HG03097 (cell line): ENCODE measurements around the gene AKAP13.
"Not testable (repeated sequence)": the region's sequence is repeated elsewhere in the genome, so short reads cannot be mapped to it uniquely, and the experiment has no call there.

Experiments
- ATAC-seq: cut with Tn5 transposase; IDR thresholded peaks from one replicate; pipeline ENCODE4 v1.9.1; 2021; ENCODE audit not compliant: unreplicated experiment, low FRiP score

Gene AKAP13

DNA sequence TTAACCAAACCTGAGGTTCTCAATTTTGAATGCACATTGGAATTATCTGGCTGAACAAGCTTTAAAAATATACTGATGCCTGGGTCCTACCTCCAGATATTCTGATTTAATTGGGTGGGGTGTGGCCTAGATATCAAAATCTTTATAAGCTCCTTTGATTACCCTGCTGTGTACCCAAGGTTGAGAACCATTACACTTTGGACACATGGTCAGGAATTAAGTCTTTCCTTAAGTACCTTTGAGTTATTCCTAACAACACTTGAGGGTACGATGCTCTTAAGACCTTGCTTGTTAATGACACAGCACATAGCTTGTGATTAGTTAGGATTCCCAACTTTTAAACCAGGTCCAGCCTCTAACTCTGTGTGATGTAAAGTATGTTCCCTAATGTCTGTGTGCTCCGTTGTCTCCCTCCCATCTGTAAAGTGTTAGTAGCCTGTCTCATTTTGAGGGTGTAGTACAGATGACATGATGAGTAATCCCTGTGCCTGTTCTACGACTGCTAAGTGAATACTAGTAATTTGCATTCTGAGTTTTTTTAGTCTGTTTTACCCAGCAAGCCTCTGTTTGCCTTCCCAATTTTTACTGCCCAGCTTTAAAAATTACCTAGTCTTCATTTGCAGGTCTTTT, 259.5 kb downstream of the AKAP13 start:
- ATAC-seq, result no peak

DNA sequence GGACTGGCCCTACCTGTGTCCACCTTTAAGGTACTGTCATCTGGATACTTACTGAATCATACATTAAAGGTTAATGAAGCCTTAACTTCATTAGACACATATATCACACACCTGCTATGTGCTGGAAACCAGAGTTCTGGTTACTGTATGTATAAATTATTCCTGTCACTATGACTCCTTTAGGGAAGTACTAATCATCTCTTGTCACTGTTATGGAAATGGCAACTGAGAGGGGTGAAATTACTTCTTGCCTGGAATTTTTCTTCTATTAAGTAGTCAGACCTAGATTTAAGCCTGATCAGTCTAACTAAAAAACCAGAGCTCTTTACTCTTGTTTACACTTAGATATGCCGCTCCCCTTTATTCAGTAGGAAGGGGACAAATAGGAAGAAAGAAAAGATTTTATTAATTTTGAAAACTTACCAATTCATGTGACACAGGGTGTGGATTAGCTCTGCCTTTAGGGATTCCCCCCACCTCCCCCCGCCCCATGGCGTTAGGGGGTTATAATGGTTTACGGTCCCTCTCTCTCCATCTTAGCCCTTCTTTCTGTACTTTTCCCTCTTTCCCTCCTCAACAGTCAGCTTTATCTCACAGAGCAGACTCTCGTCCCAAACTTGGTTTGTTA, 261.8 kb downstream of the AKAP13 start:
- ATAC-seq, result no peak

DNA sequence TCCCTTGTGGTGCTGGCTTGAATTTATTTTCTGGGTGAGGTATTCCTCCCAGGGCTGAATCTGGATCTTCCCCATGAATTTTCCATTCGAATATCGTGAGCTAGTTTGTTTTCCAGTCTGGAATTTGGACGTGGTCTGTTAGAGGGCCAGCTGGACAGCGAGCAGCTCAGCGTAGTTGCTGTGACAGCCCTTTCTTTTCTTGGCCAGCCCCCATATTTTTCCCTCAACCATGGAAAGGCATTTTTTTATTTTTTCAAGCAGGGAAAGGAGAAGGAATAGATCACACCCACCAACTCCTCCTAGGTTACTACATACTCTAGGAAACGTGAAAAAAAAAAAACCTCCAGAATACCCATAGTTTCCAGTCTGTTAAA, 262.3 kb downstream of the AKAP13 start:
- ATAC-seq, result no peak

DNA sequence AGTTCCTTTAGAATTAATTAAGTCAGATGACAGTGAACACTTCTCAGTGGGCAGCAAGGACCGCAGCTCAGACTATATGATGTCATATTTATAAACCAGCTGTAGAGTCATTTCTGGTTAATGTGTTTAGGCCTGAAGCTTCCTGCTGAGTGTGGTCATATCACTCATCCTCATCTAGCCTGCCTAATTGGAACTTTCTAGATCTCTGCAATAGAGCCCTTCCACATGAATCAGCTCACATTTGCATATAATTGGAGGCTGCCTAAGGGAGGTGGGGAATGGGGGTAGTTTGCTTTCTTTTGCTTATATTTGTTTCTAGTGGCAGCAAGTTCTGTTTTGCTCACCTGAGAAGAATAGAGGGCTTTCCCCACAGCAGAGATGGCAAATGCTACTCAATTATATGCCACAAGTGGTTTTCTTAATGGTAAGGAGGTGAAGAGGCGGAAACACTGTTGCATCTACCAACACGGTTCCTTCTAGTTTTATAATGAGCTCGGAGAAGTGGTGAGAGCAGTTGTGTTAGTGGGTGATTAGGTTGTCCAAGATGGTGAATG, 266.2 kb downstream of the AKAP13 start:
- ATAC-seq, result peak; percentile 64

DNA sequence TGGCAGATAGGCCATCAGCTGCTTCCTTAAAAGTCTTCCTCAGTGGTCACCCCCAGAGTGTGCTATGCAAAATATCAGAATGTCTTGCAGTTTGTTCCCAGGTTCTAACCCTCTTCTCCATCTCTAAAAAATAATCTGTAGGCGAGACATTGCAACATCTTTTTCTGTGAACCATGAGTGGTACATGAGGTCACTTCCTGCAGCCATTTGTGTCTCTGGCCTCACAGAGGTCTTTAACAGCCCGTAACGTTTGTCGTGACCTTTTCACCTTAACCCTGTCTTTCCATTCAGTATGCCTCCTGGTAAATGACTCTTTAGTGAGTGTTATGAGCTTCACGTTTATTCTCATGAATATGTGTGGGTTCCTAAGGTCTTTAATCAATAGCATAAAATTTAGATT, 269.0 kb downstream of the AKAP13 start:
- no peak for ATAC-seq

DNA sequence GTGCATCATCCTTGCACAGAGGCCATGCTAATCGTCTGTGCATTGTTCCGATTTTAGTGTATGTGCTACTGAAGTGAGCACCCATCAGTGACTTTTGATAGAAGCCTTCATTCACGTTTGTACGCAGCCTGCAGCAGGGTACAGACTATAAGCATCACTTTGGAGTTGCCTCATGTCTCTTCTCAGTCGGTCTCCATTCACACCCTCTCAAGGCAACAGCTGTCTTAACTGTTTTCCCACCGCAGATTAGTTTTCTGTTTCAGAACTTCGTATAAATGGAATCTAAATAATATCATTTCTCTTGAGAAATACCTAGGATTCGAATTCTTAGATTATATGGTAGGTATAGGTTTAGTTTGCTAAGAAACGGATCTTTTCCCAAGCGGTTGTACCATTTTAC, 271.1 kb downstream of the AKAP13 start:
- ATAC-seq, result no peak

DNA sequence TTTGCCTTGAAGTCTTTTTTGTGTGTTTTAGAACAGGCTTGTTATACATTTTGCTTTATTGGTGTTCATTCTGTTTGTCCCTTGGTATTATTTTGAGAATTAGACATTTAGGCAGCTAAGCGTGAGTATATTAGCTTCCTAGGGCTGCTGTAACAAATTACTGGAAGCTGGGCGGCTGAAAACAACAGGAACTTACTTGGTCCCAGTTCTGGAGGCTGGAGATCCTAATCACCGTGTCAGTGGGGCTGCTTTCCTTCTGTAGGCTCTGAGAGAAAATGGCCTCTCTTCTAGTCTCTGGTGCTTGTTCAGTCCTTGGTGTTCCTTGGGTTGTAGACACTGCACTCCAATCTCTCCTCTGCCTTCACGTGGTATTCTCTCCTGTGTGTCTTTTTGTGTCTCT, 272.1 kb downstream of the AKAP13 start:
- ATAC-seq, result no peak

DNA sequence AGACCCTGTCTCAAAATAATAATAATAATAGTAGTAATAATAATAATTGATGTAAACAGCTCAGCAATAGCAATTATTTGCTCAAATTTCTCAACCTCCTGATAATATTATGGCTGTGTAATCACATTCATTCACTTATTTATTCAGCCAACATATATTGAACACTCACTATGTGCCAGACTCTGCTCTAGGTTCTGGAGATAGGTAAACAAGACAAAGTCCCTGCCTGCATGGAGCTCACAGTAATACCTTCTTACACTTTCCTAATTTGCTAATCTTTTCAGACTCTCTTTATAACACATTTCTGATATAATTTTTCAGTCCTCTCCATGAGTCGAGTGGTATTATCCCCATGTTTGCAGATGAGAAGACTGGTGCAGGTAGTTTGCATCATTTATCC, 276.7 kb downstream of the AKAP13 start:
- no peak for ATAC-seq

DNA sequence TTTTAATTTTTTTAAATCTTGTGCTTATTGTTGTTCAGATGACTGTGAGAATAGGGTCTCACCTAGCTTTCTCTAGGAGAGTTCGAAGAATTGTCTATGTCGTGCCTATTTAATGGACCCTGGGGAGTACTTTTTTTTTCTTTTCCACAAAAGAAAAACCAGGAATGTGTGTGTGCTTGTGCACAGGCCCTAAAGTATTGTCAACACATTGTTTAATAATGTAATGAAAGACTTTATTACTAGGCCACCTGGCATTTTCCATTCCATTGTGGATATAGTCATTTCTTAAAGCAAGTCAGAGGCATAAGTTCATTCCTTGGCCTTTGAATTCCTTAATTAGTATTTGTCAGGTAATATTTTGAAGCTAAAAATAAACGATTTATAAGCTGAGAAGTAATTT, 278.4 kb downstream of the AKAP13 start:
- no peak for ATAC-seq

DNA sequence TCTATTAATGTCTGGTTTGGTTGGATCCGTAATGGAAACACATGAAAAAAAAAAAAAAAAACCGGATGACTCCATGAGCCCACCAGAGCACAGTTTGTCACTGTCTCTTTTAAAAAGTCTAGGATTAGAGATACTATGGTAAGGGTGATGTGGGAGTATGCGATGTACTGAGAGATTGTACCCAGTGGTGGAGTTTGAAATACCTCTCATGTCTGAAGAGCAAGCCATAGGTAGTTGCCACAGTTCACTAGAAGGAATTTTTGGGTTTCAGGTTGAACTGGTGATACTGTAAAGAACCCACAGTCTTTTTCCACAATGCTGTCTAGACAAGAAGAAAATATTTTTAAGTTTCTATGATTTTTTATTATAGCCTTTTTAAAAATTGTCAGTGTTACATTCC, 281.5 kb downstream of the AKAP13 start:
- no peak for ATAC-seq

DNA sequence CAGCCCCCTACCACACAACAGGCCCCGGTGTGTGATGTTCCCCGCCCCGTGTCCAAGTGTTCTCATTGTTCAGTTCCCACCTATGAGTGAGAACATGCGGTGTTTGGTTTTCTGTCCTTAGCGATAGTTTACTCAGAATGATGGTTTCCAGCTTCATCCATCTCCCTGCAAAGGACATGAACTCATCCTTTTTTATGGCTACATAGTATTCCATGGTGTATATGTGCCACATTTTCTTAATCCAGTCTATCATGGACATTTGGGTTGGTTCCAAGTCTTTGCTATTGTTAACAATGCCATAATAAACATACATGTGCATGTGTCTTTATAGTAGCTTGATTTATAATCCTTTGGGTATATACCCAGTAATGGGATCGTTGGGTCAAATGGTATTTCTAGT, 285.3 kb downstream of the AKAP13 start:
- not testable (repeated sequence) for ATAC-seq

DNA sequence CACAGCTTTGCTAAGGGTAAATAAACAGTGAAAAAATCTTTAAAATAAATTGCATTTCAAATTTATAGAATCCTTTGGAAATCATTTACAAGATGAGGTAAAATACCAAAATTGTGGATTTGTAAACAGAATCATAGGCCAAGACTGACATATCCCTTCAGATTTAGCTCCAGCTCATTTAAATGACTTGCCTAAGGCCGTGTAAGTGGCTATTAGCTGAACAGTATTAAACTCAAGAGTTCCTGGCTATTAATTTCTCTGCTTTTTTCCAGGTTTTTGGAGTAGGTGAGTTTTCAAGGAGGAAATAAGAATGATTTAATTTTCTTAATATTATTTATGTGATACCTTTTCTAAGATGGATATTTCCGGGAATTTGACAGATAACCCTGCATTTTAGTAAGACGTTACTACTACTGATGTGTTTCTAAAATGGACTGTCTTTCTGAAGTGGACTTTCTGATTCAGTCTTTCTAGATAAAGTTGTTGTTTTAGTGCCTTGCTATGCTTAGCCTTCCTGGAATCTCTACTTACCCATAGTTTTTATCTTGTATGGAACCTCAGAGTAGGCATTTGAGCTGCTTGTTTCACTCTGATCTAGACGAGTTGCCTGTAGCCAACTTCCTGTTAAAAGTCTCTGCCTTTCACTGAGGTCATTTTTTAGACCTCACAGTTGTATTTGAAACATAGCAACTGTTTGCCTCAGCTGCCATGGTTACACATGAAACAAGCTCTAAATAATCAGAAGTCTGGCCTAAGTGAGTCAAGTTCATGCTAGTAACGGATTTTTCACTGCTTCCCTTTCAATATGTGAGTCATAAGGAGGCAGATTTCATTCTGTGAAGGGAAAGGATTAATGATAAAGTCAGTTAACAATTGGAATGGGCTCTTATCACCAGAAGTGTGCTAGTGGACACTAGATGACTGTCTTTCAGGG, 287.4 kb downstream of the AKAP13 start:
- peak; percentile 84 for ATAC-seq

DNA sequence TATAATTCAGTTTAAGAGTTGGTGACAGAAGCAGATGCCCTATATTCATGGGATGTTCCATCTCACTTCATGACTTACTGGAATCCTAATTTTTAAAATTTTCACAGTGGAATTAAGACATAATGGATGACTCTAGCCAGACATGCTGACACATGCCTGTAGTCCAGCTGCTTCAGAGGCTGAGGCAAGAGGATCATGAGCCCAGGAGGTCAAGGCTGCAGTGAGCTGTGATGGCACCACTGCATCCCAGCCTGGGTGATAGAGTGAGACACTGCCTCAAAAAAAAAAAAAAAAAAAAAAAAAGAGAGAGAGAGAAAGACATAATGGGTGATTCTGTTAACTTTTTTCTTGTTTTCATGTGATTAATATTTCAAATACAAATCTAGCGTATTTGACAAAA, 290.8 kb downstream of the AKAP13 start:
- no peak for ATAC-seq

DNA sequence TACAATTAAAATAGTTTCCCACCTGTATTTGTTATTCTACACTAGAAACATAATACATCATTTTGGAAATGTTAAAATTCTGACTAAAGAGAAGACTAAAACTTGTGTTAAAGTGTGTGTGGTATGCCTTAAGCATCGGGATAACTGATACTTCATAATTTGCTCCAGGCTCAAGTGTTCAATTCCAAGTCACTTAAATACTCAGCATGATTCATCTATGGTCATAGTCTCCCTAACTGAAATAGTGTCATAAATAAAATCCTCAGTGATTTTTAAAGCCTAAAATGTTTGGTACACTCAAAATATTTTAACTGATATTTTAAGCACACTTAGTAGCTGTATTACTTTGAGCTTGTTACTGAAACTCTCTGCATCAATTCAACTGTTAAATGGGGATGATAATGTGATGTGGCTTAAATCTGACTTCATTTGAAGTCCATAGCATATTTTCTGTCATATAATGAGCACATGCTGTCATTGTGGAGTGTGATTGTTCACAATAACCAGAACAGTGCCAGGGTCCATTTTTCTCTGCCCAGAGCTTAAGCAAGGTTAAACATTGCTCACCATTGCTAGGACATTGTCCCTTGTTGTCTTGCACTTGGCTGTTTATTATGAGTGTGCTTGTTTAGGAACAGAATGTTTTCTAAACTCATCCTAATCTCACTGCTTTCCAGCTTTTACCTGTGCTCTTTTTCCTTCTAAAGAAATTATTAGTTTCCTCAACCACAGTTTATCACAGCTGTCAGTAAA, 292.1 kb downstream of the AKAP13 start:
- ATAC-seq, result no peak

DNA sequence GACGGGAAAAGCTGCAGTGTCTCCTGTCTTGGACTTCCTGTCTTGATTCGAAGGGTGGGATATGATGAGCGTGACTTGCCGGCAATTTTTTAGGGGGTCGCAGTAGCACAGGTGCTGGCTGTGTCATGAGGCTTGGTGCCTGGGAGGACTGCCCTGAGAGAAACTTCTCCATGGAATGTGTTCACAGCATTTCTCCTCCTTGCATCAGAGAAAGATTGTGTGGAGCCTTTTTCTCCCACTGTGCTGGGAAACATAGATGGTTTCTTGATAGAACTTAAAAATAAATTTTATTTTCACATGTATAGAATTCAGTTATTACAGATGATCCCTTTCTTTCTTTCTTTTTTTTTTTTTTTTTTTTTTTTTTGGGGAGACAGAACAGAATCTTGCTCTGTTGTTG, 292.9 kb downstream of the AKAP13 start:
- no peak for ATAC-seq

DNA sequence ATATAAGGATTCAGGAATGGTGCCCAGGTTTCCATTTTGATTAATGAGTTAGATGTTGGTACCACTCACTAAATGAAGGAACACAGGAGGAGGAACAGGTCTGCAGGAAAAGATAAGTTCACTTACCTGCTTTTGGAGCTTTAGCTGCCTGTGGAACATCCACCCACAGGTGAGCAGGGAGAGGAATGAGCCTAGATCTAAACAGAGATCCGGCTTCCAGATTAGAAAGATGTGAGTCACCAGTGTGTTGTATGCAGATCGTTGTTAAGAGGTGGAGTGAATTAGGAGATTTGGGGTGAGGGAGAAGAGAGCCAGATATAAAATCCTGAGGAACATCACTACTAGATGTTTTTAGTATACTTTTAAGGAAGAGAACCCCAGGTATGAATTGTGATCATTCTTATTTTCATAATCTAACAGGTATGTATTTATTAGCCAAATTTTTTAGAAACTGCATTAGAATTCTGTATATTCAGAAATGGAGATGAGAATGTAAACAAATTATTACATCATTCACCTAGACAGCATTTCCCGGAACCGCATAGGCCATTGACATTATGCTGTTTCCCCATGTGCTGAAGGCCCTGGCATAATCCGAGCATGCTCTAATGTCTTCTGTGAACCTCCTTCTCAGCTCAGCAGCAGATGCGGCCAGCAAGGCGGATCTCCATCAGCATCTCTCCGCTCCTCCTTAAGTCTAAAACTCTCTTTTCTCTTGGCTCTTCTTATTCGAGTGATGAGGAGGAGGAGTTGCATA, 296.1 kb downstream of the AKAP13 start:
- no peak for ATAC-seq

DNA sequence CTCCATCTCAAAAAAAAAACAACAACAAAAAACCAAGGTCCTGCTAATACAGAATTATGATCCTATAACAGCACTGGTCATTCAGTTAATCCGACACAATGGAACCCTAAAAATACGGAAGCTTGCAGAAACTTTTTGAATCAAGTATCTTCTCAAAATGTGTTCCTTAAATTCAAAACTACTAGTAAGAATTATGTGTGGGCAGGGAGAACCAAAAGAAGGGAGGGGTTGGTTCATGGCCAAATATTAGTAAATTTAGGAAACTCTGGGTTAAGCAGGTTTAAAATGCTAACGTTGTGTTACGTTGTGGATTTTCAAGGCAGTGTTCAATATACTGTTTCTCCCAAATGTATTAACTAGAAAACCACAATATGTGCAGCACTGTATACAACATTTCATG, 298.8 kb downstream of the AKAP13 start:
- ATAC-seq, result no peak

DNA sequence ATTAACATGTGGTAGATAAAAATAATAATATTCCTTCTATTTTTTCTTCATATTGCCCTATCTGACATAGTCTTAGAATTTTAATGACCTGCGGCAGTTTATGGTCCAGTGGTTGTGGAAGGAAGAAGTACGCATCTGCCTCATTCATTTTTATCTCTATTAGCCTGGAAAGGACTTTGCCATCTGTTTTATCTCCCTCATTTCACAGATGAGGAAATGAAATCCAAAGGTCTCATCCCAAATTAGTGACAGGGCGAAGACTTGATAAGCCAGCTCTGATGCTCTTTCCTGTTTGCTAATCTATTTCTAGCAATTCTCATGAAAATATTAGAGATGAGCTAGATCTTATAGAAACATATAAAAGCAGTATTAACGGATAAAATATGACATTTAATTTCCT, 301.0 kb downstream of the AKAP13 start:
- no peak for ATAC-seq

DNA sequence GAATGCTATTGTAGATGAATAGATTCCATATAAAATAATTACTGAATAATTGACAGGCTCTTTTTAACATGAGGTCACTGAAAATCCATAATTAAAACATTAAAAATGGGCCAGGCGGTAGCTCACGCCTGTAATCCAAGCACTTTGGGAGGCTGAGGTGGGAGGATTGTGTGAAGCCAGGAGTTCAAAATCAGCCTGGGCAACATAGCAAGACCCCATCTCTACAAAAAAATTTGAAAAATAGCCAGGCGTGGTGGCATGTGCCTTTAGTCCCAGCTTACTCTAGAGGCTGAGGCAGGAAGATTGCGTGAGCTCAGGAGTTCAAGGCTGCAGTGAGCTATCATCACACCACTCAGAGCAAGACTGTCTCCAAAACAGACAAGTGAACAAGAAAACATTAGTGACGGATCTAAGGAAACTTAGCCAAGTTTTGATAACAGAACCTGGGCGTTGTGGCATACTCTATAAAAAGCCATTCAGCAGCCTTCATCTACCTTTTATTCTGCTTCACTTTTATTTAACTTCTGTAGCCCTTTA, 303.8 kb downstream of the AKAP13 start:
- no peak for ATAC-seq

DNA sequence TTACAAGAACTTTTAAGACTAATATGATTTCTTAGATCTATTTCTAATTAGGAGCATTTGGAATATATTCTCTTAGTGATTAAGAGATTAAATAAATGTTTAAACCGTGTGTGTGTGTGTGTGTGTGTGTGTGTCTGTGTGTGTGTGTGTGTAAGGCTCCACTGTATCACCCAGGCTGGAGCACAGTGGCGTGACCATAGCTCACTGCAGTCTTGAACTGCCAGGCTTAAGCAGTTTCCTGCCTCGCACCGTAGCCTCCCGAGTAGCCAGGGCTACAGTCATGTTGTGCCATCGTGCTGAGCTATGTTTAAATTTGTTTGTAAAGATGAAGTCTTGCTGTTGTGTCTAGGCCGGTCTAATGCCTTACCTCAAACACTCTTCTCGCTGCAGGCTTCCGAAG, 305.0 kb downstream of the AKAP13 start:
- ATAC-seq, result no peak
